AG04450 (cell line): ENCODE results near the gene NBAS. TPM values are rescaled to one million over a fixed set of nuclear protein-coding genes. Genes with fewer than 3 reads are reported as not detected.

ENCODE experiments used
- CTCF ChIA-PET: fragments of 300-600, 350-600 bp; formaldehyde crosslinking; extraction: SDS; loops from one replicate; lab custom pipeline; 2022; ENCODE audit warnings: antibody characterized with exemption, inconsistent platforms; lab: Charles Lee
- POLR2A ChIA-PET: fragments of 350-600 bp; formaldehyde crosslinking; extraction: SDS; loops from one replicate; lab custom pipeline; 2021; ENCODE audit warnings: antibody characterized with exemption, inconsistent platforms; lab: Yijun Ruan, JAX
- DNase-seq: peaks from one replicate; pipeline ENCODE4 v3.0.0-alpha.2; 2011; ENCODE audit warnings: low read depth, low spot score
- H3K27ac ChIP-seq: one replicate; pipeline ENCODE4 v1.5.1; 2012; ENCODE audit warnings: low read depth, low read length, control low read depth
- H3K27me3 ChIP-seq: one replicate; pipeline ENCODE4 v1.6.0; 2012; ENCODE audit warnings: low read length; ENCODE audit not compliant: control insufficient read depth, insufficient read depth
- H3K4me3 ChIP-seq: 2 replicates; pipeline ENCODE4 v1.5.1; 2011; ENCODE audit warnings: mild to moderate bottlenecking, low read depth, low read length, control low read depth
- H3K9me3 ChIP-seq: 2 replicates; pipeline ENCODE4 v1.5.1; 2012; ENCODE audit warnings: low read length; ENCODE audit not compliant: control insufficient read depth, insufficient read depth
- CTCF ChIP-seq: IDR thresholded peaks from 2 replicates; pipeline ENCODE4 v1.5.1; 2011; ENCODE audit warnings: low read depth, low read length, control low read depth, inconsistent platforms
- polyA plus RNA-seq: library from polyadenylated mRNA; depleted of rRNA; stranded (reverse); fragments of >200 nt; gene quantifications from 2 replicates; pipeline ENCODE4 v1.2.3, GENCODE V29; 2011

NBAS gene
- polyA plus RNA-seq, 1 experiment = 45.0 TPM

- Histone ChIP-seq H3K27ac (no peak overlapping the region), H3K9me3 (no peaks in the 10 kb centered on the region), H3K27me3 (no peaks in the 10 kb centered on the region), H3K4me3 (no peak overlapping the region)
- no peak for DNase-seq
- ChIA-PET POLR2A (no interaction called here), CTCF (no interaction called here)
- no peak for TF ChIP-seq CTCF
These were observed 354.7 kb downstream of the NBAS start for GRCh38 chr2:15206419-15206818.

- TF ChIP-seq CTCF = no peak
- H3K27ac ChIP-seq = no peak overlapping the region
- CTCF ChIA-PET = no interaction called here
- H3K27me3 ChIP-seq = no peaks in the 10 kb centered on the region
- no peak overlapping the region for H3K4me3 ChIP-seq
- DNase-seq = no peak
- H3K9me3 ChIP-seq = no peaks in the 10 kb centered on the region
- POLR2A ChIA-PET = no interaction called here
These were observed 355.6 kb downstream of the NBAS start for GRCh38 chr2:15205562-15205961.

GRCh38 chr2:15201009-15201408, 360.1 kb downstream of the NBAS start:
- CTCF ChIA-PET = no interaction called here
- Histone ChIP-seq H3K4me3 (no peak overlapping the region), H3K27me3 (no peaks in the 10 kb centered on the region), H3K9me3 (no peaks in the 10 kb centered on the region), H3K27ac (no peak overlapping the region)
- no peak for DNase-seq
- POLR2A ChIA-PET = no interaction called here
- TF ChIP-seq CTCF = no peak

GRCh38 chr2:15200581-15200980, 360.6 kb downstream of the NBAS start:
- TF ChIP-seq CTCF = no peak
- Histone ChIP-seq H3K9me3 (no peaks in the 10 kb centered on the region), H3K27ac (no peak overlapping the region), H3K4me3 (no peak overlapping the region), H3K27me3 (no peaks in the 10 kb centered on the region)
- DNase-seq = no peak
- ChIA-PET CTCF (no interaction called here), POLR2A (no interaction called here)

GRCh38 chr2:15198051-15198450, 363.1 kb downstream of the NBAS start:
- no peaks in the 10 kb centered on the region for H3K9me3 ChIP-seq
- POLR2A ChIA-PET = no interaction called here
- TF ChIP-seq CTCF = no peak

More at GRCh38 chr2:15198051-15198450, 363.1 kb downstream of the NBAS start:
- CTCF ChIA-PET = no interaction called here
- Histone ChIP-seq H3K27ac (no peak overlapping the region), H3K4me3 (no peak overlapping the region), H3K27me3 (no peaks in the 10 kb centered on the region)
- no peak for DNase-seq
